Measurements from ENCODE around the gene PACRG.

GRCh38 chr6:162941128-162941527 lies 213.4 kb downstream of the PACRG start:
- no peak for TF ChIP-seq PHF5A (CRISPR knock-in tag; IDR thresholded peaks at IDR 0.05; ENCODE audit: low read depth, unreplicated experiment)
- no peak for TF ChIP-seq SALL2 (CRISPR knock-in tag; IDR thresholded peaks at IDR 0.05)
- TF ChIP-seq POLR2AphosphoS5 (IDR thresholded peaks at IDR 0.05; ENCODE audit: low read depth, low read length) = no peak
- no peak for TF ChIP-seq ZNF24 (IDR thresholded peaks at IDR 0.05)
- no peak for TF ChIP-seq U2AF1 (optimal IDR thresholded peaks at IDR 0.05; ENCODE audit: low read depth, low read length)
- no peak for TF ChIP-seq MAFF (IDR thresholded peaks at IDR 0.05; ENCODE audit: low read depth, low read length)
